ENCODE measurements around the gene ZEB1.

The ZEB1 gene

DNA sequence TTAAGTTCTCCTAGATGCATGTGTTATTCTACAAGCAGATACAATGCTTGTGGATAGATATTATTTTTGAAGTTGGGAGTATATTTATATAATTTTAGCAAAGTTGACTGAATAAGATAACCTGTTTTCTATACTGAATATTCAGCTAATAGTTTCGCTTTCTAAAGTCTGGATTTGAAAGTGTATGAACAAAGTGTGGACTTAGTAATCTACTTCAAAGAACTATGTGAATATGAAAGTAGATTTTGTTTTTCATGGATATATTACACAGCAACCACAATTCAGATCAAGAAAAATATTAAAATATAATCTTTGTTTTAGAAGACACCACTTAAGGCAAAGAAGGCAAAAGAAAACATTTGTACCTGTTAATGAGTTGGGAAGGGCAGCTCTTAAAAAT, 78.8 kb downstream of the ZEB1 start:
- Histone ChIP-seq H2AFZ (ENCODE audit: low read depth, low read length, severe bottlenecking) (no peak overlapping the region), H3K27me3 (ENCODE audit: low read length) (no peaks in the 10 kb centered on the region), H3K27ac (ENCODE audit: low read depth, low read length) (no peak overlapping the region), H3K4me2 (ENCODE audit: low read depth, low read length, poor library complexity, severe bottlenecking) (no peak overlapping the region), H3K36me3 (ENCODE audit: low read length) (no peaks in the 10 kb centered on the region), H4K20me1 (ENCODE audit: low read depth, low read length) (peaks cover 3% of the 10 kb centered on the region), H3F3A (ENCODE audit: insufficient read depth) (no peaks in the 10 kb centered on the region), H3K9me2 (replicated peaks; ENCODE audit: insufficient read depth, low read length) (no peaks in the 10 kb centered on the region), H3K9ac (ENCODE audit: low read length) (no peak overlapping the region), H3K79me2 (ENCODE audit: insufficient read depth, low read length) (peaks cover 9% of the 10 kb centered on the region; the same call in 1 of the 2 replicates), H3K9me3 (ENCODE audit: insufficient read depth, low read length) (no peaks in the 10 kb centered on the region), H3K4me3 (ENCODE audit: insufficient read depth, low read length, poor library complexity, severe bottlenecking) (no peak overlapping the region)
- TF ChIP-seq, protein P1, sequence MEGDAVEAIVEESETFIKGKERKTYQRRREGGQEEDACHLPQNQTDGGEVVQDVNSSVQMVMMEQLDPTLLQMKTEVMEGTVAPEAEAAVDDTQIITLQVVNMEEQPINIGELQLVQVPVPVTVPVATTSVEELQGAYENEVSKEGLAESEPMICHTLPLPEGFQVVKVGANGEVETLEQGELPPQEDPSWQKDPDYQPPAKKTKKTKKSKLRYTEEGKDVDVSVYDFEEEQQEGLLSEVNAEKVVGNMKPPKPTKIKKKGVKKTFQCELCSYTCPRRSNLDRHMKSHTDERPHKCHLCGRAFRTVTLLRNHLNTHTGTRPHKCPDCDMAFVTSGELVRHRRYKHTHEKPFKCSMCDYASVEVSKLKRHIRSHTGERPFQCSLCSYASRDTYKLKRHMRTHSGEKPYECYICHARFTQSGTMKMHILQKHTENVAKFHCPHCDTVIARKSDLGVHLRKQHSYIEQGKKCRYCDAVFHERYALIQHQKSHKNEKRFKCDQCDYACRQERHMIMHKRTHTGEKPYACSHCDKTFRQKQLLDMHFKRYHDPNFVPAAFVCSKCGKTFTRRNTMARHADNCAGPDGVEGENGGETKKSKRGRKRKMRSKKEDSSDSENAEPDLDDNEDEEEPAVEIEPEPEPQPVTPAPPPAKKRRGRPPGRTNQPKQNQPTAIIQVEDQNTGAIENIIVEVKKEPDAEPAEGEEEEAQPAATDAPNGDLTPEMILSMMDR (IDR thresholded peaks at IDR 0.05; ENCODE audit: insufficient read depth, low read length, poor library complexity, severe bottlenecking): no peak
- TF ChIP-seq EZH2phosphoT487 (conservative IDR thresholded peaks at IDR 0.05; ENCODE audit: low read length): no peak

DNA sequence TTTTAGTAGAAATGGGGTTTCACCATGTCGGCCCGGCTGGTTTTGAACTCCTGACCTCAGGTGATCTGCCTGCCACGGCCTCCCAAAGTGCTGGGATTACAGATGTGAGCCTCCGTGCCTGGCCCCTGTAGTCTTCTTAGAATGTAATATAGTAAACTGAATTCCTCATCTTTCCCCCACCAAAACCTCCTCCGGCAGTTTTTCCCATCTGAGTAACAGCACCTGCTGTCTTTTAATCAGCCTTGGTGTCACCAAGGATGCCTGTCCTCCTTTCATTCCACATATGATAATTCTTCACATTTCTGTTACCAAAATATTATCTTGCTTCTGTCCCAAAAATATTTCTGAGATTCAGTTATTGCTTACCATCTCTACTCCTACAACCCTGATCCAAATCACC, 80.2 kb downstream of the ZEB1 start:
- H3K36me3 ChIP-seq (ENCODE audit: low read length): 0 out of 2 replicates have a peak, but pooled peaks cover 2% of the 10 kb centered on the region
- H3K4me2 ChIP-seq (ENCODE audit: low read depth, low read length, poor library complexity, severe bottlenecking): no peak overlapping the region
- H4K20me1 ChIP-seq (ENCODE audit: low read depth, low read length): peaks cover 3% of the 10 kb centered on the region
- peaks cover 19% of the 10 kb centered on the region; the same call in 1 of the 2 replicates for H3K79me2 ChIP-seq (ENCODE audit: insufficient read depth, low read length)
- no peak for TF ChIP-seq EZH2phosphoT487 (conservative IDR thresholded peaks at IDR 0.05; ENCODE audit: low read length)
- TF ChIP-seq, protein P1 (IDR thresholded peaks at IDR 0.05; ENCODE audit: insufficient read depth, low read length, poor library complexity, severe bottlenecking): no peak
- H2AFZ ChIP-seq (ENCODE audit: low read depth, low read length, severe bottlenecking): no peak overlapping the region
- H3K27me3 ChIP-seq (ENCODE audit: low read length): no peaks in the 10 kb centered on the region
- H3K9ac ChIP-seq (ENCODE audit: low read length): no peak overlapping the region
- no peaks in the 10 kb centered on the region for H3K9me2 ChIP-seq (replicated peaks; ENCODE audit: insufficient read depth, low read length)
- H3F3A ChIP-seq (ENCODE audit: insufficient read depth): no peaks in the 10 kb centered on the region; the same call in 1 of the 2 replicates
- H3K9me3 ChIP-seq (ENCODE audit: insufficient read depth, low read length): no peaks in the 10 kb centered on the region
- no peak overlapping the region for H3K27ac ChIP-seq (ENCODE audit: low read depth, low read length)
- no peak overlapping the region for H3K4me3 ChIP-seq (ENCODE audit: insufficient read depth, low read length, poor library complexity, severe bottlenecking)

DNA sequence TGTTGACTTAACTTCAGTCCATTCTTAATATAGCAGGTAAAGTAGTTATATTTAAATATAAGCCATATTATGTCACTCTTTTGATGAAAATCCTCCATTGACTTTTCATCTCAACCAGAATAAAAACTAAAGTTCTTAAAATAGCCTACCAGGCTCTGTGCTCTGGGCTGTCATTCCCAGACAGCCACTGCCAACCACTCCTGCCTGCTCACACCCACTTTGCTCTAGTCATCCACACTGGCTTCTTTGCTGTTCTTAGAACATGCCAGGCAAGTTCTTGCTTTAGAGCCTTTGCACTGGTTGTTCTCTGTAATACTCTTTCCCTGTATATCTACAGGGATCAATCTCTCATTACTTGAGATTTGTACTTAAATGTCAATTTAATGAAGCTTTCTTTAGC, 80.6 kb downstream of the ZEB1 start:
- TF ChIP-seq, protein P1 (IDR thresholded peaks at IDR 0.05; ENCODE audit: insufficient read depth, low read length, poor library complexity, severe bottlenecking): no peak
- TF ChIP-seq EZH2phosphoT487 (conservative IDR thresholded peaks at IDR 0.05; ENCODE audit: low read length): no peak
- H3K79me2 ChIP-seq (ENCODE audit: insufficient read depth, low read length): peaks cover 19% of the 10 kb centered on the region; the same call in 1 of the 2 replicates
- H3K4me3 ChIP-seq (ENCODE audit: insufficient read depth, low read length, poor library complexity, severe bottlenecking): no peak overlapping the region

More for the DNA sequence above, 80.6 kb downstream of the ZEB1 start:
- no peak overlapping the region for H3K27ac ChIP-seq (ENCODE audit: low read depth, low read length)
- H3K27me3 ChIP-seq (ENCODE audit: low read length): no peaks in the 10 kb centered on the region
- H3F3A ChIP-seq (ENCODE audit: insufficient read depth): no peaks in the 10 kb centered on the region; the same call in 1 of the 2 replicates
- H3K4me2 ChIP-seq (ENCODE audit: low read depth, low read length, poor library complexity, severe bottlenecking): no peak overlapping the region
- H3K9ac ChIP-seq (ENCODE audit: low read length): no peak overlapping the region
- peaks cover under 1% of the 10 kb centered on the region for H4K20me1 ChIP-seq (ENCODE audit: low read depth, low read length)
- no peaks in the 10 kb centered on the region for H3K9me2 ChIP-seq (replicated peaks; ENCODE audit: insufficient read depth, low read length)
- 0 out of 2 replicates have a peak, but pooled peaks cover 2% of the 10 kb centered on the region for H3K36me3 ChIP-seq (ENCODE audit: low read length)
- H3K9me3 ChIP-seq (ENCODE audit: insufficient read depth, low read length): no peaks in the 10 kb centered on the region
- H2AFZ ChIP-seq (ENCODE audit: low read depth, low read length, severe bottlenecking): no peak overlapping the region
